Stimulated activated CD4-positive, alpha-beta T cell treated with anti-CD3 and anti-CD28 coated beads, Interleukin-2, amount 100 ng/mL, for 4 hours (primary cell): Measurements from ENCODE around the gene THADA.

ENCODE experiments used
- DNase-seq: peaks from one replicate; pipeline ENCODE4 v3.0.0-alpha.2; 2020; ENCODE audit warnings: low read depth

Gene THADA

DNA sequence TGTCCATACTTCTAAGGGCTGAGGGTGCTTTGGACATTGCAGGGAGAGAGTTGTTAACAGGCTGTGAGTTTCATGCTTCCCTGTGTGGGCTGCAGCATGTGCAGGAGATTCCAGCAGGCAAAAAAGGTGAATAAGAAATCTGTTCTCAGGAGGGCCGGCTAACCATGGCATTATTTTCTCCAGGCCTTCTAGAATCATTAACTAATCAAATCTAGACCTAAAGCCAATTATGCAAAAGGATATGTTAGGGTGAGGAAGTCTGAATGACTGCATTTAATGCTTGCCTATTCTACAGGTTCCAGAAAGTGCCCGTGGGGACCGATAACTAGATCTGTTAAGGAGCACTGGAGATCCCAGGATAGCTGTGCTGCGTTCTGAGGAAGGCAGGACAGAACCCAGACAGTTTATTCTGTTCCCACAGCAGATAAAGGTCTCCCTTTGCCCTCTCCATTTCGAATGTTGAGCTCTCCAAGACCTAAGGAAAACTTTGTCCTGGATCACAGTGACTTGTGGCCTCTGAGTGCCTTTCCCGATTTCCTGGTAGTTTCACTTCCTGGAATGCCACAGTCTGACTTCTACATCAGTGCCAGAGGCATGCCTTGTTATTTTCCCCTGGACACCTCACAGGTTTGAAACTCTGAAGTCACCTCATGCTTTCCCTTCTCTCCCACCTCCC, 319.4 kb downstream of the THADA start:
- no peak for DNase-seq

DNA sequence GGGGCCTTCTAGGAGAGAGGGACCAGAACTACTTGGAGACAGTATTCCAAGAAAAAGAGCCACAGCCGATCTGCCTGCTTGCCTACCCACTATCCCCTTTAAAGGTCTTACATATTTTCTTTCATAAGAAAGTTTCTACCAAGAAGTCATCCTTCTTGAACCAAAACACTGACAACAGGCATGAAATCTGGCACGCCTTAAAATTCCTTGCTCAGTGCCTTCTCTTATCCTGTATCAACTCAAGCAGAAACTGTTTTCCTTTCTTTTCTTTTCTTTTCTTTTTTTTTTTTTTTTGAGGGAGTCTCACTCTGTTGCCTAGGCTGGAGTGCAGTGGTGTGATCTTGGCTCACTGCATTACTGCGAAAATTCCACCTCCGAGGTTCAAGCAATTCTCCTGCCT, 321.1 kb downstream of the THADA start:
- DNase-seq, result no peak

DNA sequence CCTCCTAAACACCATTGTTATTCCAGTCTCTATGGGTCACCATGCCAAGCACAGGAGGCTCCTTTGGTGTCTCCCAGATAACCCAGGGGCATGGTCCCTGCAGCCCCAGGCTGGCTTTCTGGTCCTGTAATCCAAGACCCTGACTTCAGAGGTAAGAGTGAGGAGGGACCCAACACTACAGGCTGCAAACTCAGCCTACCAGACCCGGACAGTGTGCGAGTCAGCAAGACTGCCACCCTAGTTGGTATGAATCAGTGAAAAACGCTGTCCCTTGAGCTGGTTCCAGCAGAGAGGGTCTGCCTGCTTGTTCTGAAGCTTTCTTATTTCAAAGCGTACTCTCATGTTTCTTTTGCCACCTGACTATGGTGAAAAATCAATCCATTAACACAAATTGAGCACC, 321.8 kb downstream of the THADA start:
- no peak for DNase-seq

DNA sequence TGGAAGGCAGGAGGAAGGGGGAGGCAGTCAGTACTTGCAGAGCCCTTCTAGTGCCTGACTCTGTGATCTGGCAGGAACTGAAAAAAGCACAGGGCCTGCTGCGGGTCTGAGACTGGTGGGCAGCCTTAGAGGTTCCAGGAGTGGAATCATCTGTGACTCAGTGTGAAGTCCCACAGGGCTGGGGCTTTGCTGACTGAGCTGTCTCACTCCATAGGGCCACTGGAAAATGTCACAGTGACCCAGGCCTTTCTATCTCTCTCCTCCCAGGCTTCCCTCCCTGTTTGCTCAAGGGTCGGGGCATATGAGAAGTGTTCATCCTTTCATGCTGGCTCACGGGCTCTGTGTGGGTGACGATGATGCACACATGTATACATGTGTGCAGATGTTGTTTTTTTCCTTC, 322.3 kb downstream of the THADA start:
- DNase-seq, result no peak

GRCh38 chr2:43270930-43271615, 324.8 kb downstream of the THADA start:
- no peak for DNase-seq

DNA sequence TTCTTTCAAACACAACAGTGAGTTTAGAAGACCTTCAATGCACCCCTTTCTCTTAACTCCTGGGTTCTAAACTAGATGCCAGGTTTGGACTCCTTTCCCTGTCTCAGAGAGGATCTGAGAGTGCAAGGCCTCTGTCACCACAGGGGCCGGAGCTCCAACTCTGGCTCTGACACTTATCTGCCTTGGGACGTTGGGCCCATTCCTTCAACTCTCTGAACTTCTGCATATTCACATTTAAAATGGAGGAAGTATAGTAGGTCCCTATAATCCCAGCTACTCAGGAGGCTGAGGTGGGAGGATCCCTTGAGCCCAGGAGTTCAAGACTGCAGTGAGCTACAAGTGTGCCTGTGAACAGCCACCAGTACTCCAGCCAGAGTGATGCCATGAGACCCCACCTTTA, 325.4 kb downstream of the THADA start:
- DNase-seq, result no peak

DNA sequence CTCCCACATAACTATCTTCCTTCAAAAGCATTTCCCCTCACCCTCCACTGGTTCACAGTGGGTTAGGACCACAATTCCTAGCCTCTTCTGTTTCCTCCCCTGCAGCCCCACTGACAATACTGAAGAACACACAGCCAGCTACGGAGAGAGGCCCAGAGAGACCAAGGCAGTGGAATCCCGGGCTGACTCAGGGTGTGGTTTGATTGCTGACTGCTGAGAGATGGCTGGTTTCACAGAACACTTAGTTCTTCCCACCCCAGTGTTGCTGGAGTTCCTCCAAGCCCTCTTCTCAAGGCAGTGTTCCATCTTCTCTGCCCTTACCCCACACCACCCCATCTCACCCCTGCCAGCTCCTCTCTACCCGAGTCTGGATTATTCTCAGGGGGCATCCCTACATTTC, 326.1 kb downstream of the THADA start:
- DNase-seq, result no peak

GRCh38 chr2:43269074-43269572, 326.7 kb downstream of the THADA start:
- no peak for DNase-seq

DNA sequence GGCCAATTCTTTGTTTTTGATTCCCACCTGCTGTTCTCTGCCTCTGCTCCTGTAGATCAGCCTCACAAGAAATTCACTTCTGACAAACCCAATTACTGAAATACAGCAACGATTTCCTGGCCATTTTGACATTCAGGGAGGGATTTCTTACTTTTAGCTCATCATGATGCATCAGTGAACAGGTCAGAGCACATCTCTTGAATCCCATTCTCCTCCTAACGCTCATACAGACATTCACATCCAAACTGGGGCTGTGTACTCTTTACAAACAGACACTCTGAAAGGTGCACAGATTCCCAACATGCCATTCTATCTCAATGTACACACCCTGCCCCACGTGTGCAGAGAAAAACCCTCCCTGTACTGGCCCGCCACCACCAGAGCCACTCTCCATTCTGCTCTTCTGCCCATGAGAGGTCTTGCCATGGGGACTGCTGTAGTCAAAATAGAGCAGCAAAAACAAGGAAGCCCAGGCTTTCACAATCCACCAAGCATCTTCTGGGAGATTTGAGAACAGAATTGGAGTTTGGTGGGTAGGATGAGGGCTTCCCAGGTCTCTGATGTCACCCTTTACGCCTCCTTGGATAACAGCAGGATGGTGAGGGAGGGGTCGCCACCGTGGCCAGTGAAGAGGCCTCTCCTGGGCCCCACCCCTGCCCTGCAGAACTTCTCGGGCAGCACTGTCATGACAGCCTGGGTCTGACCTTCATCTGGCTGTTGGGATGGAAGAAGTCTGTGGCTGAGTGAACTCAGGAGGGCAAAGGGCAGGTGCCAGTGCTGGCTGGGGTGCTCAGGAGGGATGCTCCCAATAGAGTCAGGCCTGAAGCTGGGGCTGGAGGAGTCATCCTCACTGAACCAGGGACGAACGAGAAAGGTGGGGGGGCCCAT, 327.5 kb downstream of the THADA start:
- DNase-seq, result no peak

DNA sequence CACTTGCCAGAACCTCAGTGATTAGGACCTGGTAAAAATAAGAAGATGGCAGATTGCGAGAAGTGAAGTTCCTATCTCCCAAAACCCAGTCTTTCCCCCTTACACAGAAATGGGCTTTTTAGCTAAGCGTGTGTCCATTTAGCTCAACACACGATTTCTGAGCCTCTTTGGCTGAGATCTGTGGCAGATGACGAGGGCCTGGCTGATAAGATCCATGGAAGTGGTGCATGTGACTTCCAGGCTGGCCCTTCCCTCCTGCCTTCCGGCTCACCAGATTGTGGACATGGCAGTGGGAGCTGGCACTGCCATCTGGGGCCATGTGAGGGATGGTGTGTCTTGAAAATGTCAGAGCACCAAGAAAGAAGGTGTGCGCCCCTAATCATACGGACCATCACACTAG, 328.5 kb downstream of the THADA start:
- no peak for DNase-seq

GRCh38 chr2:43266711-43267111, 329.1 kb downstream of the THADA start:
- no peak for DNase-seq

- DNase-seq, result no peak
These were observed 330.4 kb downstream of the THADA start for GRCh38 chr2:43265421-43265820.

DNA sequence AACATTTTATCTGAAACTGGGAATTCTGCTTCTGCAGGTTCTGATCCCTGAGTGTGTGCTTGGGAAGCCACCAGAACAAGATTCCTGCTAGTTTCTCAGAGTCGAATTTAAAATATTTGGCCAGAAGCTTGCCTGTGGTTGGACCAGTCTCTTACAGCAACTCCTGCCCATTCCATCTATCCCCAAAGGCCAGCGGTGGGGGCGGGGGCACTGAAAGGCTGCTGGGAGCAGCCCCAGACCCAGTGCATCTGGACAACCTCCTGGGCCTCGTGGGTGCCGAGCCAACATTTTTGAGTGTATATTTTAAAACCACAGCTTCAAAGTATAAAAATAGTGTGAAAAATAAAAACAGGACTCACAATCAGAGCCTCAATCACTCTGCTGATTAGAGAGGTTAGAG, 330.8 kb downstream of the THADA start:
- no peak for DNase-seq

DNA sequence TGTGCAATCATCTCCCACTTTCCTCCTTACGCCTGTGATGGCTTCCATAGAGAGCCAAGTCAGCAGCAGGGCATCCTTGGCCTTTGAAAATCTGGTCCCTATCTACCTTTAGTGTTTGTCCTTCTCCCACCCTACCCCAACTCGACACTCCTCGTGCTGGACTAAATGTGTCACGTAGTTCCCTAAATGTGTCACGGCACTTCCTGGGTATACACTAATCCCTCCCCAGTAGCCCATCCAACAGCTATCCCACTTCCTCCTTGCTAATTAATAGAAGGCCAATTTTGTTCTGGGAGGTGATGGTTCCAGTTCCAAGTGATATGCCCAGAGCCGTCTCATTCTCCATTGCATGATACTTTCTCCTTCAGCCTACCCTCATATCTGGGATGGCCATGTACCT, 332.9 kb downstream of the THADA start:
- no peak for DNase-seq

- DNase-seq, result no peak
These were observed 333.6 kb downstream of the THADA start for GRCh38 chr2:43262239-43262638.

GRCh38 chr2:43259512-43259911, 336.3 kb downstream of the THADA start:
- no peak for DNase-seq

DNA sequence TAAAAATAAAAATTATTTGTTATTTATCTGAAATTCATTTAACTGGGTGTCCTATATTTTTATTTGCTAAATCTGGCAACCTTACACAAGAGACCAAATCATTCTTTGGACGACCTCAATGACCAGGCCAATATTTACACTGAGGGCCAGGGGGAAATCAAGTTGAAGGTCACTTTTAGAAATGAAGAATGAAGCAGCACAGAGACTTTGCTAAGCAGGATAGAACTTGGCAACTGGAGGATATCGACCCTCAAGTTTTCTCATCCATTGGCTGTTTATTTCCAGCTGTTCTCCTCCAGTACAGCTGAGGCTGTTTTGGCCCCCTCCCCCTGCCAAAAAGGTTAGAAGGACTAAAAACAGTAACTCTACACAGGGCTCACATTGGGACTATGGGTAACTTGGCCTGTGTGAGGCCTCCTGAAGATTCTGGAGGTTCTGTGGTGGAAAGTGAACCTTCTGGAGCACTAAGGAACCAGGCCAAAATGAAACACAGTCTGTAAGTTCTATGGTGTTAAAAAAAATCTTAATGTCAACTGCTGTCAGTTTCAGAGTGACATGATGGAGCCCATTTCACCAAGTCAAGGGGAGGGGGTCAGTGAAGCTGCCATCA, 337.2 kb downstream of the THADA start:
- DNase-seq, result no peak

DNA sequence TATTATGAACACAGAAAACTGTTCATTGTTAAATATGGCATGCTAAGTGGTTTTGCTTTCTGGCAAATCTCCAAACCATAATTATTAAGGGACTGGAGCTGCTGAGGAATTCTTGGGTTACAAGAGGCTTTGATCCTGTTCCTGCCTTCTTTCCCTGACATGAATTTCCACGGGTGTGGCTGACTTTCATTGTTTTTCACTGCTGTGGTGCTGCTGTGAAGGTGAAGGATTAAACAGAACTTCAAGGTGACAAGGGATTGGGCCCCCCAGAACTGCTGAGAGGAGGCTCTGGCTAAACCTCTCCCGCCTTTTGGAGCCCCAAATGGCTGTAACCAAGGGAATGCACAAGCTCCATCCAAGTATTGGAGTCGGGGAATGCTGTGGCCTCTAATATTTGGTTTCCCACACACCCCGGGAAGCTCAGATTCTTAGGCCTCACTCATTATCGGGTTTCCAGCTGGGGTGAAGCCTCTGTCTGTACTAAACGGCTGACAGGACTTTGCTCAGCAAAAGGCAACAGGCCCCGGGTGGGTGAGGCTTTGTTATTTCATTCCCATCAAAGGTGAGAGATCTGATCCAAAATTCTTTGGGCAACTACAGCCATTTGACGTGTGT, 340.4 kb downstream of the THADA start:
- DNase-seq, result no peak

- no peak for DNase-seq
These were observed 341.5 kb downstream of the THADA start for GRCh38 chr2:43254331-43254730.

GRCh38 chr2:43251171-43251731, 344.6 kb downstream of the THADA start:
- DNase-seq, result no peak

DNA sequence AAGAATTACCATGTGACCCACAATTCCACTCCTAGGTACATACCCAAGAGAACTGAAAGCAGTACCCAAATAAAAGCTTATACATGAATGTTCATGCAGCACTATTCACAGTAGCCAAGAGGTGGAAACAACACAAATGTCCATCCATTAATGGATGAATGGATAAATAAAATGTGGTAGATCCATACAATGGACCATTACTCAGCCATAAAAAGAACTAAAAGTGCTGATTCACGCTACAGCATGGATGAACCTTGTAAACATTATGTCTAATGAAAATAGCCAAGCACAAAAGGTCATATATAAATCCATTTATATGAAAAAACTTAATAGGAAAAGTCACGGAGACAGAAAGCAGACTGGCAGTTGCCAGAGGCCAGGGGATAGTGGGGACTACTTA, 345.8 kb downstream of the THADA start:
- no peak for DNase-seq

GRCh38 chr2:43248621-43249020, 347.2 kb downstream of the THADA start:
- no peak for DNase-seq
